GM23338 (cell line): ENCODE results near the gene FNDC3A.

Experiments used
- CREB1 ChIP-seq: fragments of 250-450 bp; sonication (Bioruptor Pico); IDR thresholded peaks from 2 replicates; pipeline ENCODE4 v1.5.0; 2020; ENCODE audit warnings: low read depth, mild to moderate bottlenecking, moderate library complexity
- EZH2phosphoT487 ChIP-seq: fragments of 200-600 bp; sonication (generic); IDR thresholded peaks from one replicate; pipeline ENCODE4 v1.8.1; 2018; ENCODE audit warnings: antibody characterized with exemption; ENCODE audit not compliant: unreplicated experiment
- POLR2AphosphoS5 ChIP-seq: IDR thresholded peaks from 2 replicates; pipeline ENCODE4 v1.6.1; 2016; ENCODE audit warnings: antibody characterized with exemption, low read depth
- TF ChIP-seq, protein P1 (sequence below), 2 experiments: fragments of 200-600 bp in 1 of 2; sonication (generic) in 1 of 2; conservative IDR thresholded peaks; 2 replicates each; pipeline versions ENCODE4 v1.5.1 to v1.6.1; 2016 to 2017; ENCODE audit warnings: antibody characterized with exemption in 2 of 2, low read depth in 2 of 2, mild to moderate bottlenecking in 2 of 2, moderate library complexity in 1 of 2
- TF ChIP-seq, protein P2 (sequence below): IDR thresholded peaks from 2 replicates; pipeline ENCODE4 v1.6.1; 2016; ENCODE audit warnings: antibody characterized with exemption

DNA sequence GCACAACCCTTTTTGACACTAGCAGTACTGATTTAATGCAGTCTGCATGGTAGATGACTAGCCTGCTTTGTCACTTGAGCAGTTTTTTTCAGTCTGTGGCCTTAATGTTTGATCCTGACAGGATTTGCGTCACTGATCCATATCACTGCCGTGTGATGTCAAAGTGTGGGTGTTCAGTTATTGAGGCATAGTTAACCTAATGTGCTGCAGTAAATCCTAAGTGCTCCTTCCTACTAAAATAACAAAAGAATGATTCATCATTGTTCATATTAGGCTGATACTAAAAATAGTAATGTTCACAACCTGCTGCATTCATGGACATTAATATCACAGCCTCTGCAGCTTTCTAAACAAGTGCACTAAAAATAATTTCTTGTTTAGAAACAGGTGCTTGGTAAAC is 122.5 kb downstream of the FNDC3A start:
- no peak for TF ChIP-seq POLR2AphosphoS5
- TF ChIP-seq, protein P1, sequence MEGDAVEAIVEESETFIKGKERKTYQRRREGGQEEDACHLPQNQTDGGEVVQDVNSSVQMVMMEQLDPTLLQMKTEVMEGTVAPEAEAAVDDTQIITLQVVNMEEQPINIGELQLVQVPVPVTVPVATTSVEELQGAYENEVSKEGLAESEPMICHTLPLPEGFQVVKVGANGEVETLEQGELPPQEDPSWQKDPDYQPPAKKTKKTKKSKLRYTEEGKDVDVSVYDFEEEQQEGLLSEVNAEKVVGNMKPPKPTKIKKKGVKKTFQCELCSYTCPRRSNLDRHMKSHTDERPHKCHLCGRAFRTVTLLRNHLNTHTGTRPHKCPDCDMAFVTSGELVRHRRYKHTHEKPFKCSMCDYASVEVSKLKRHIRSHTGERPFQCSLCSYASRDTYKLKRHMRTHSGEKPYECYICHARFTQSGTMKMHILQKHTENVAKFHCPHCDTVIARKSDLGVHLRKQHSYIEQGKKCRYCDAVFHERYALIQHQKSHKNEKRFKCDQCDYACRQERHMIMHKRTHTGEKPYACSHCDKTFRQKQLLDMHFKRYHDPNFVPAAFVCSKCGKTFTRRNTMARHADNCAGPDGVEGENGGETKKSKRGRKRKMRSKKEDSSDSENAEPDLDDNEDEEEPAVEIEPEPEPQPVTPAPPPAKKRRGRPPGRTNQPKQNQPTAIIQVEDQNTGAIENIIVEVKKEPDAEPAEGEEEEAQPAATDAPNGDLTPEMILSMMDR (conservative IDR thresholded peaks at IDR 0.05; ENCODE audit: low read depth in 2 of 2) = no peak
- no peak for TF ChIP-seq EZH2phosphoT487
- TF ChIP-seq CREB1 (CRISPR knock-in tag) = no peak
- TF ChIP-seq, protein P2, sequence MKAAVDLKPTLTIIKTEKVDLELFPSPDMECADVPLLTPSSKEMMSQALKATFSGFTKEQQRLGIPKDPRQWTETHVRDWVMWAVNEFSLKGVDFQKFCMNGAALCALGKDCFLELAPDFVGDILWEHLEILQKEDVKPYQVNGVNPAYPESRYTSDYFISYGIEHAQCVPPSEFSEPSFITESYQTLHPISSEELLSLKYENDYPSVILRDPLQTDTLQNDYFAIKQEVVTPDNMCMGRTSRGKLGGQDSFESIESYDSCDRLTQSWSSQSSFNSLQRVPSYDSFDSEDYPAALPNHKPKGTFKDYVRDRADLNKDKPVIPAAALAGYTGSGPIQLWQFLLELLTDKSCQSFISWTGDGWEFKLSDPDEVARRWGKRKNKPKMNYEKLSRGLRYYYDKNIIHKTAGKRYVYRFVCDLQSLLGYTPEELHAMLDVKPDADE = no peak
